WTC11 (cell line): ENCODE results near the gene PDE1C. TPM values are rescaled to one million over a fixed set of nuclear protein-coding genes. Genes with fewer than 3 reads are reported as not detected.

Source experiments
- ATAC-seq: fragments of 200-7000 bp; cut with Tn5 transposase; 2 replicates; pipeline ENCODE4 v1.10.0; 2021; ENCODE audit warnings: mild to moderate bottlenecking, moderate library complexity
- CTCF ChIA-PET: fragments of 300-600 bp; sonication (Branson Sonifier 250); formaldehyde crosslinking; loops from one replicate; lab custom pipeline; 2021; ENCODE audit warnings: antibody characterized with exemption; lab: Charles Lee
- POLR2A ChIA-PET: fragments of 350-600 bp; sonication (Branson Sonifier 250); formaldehyde crosslinking; loops from one replicate; lab custom pipeline; 2021; ENCODE audit warnings: antibody characterized with exemption; lab: Charles Lee
- DNase-seq: peaks from one replicate; pipeline ENCODE4 v3.0.0; 2021; ENCODE audit warnings: low spot score
- H3K27ac Mint-ChIP-seq: 2 replicates; pipeline ENCODE4 v1.8.0; 2021; ENCODE audit warnings: mixed read lengths
- H3K27me3 Mint-ChIP-seq: 2 replicates; pipeline ENCODE4 v1.8.0; 2021; ENCODE audit warnings: low read depth, mild to moderate bottlenecking, moderate library complexity, mixed read lengths
- H3K36me3 Mint-ChIP-seq: 2 replicates; pipeline ENCODE4 v1.8.0; 2021; ENCODE audit warnings: mixed read lengths
- H3K4me1 Mint-ChIP-seq: 2 replicates; pipeline ENCODE4 v1.8.0; 2022; ENCODE audit warnings: mixed read lengths
- H3K4me3 Mint-ChIP-seq: 2 replicates; pipeline ENCODE4 v1.8.0; 2021; ENCODE audit warnings: mild to moderate bottlenecking, moderate library complexity, mixed read lengths
- H3K9me3 Mint-ChIP-seq: 2 replicates; pipeline ENCODE4 v1.8.0; 2021; ENCODE audit warnings: mixed read lengths
- ATF1 ChIP-seq: sonication (generic); formaldehyde crosslinking; IDR thresholded peaks from 2 replicates; pipeline ENCODE4 v1.8.1; 2023; ENCODE audit warnings: mild to moderate bottlenecking, moderate library complexity, missing genetic modification reagents
- ATF2 ChIP-seq: sonication (generic); formaldehyde crosslinking; IDR thresholded peaks from 2 replicates; pipeline ENCODE4 v1.8.1; 2022; ENCODE audit warnings: low read depth, missing genetic modification reagents, borderline replicate concordance
- ATF3 ChIP-seq: sonication (generic); formaldehyde crosslinking; conservative IDR thresholded peaks from 2 replicates; pipeline ENCODE4 v1.8.1; 2022; ENCODE audit warnings: mild to moderate bottlenecking, missing genetic modification reagents
- CBFB ChIP-seq: sonication (generic); formaldehyde crosslinking; IDR thresholded peaks from 2 replicates; pipeline ENCODE4 v1.8.1; 2022; ENCODE audit warnings: mild to moderate bottlenecking, low read depth, missing genetic modification reagents
- FOXJ3 ChIP-seq: sonication (generic); formaldehyde crosslinking; IDR thresholded peaks from 2 replicates; pipeline ENCODE4 v1.9.0; 2021; ENCODE audit warnings: missing genetic modification reagents, mild to moderate bottlenecking, borderline replicate concordance
- GABPB1 ChIP-seq: sonication (generic); formaldehyde crosslinking; IDR thresholded peaks from 2 replicates; pipeline ENCODE4 v1.8.1; 2023; ENCODE audit warnings: mild to moderate bottlenecking, missing genetic modification reagents
- GRHL2 ChIP-seq: fragments of 250-450 bp; sonication (Bioruptor Pico); IDR thresholded peaks from 2 replicates; pipeline ENCODE4 v1.8.0; 2022; ENCODE audit warnings: mild to moderate bottlenecking, moderate library complexity; ENCODE audit not compliant: insufficient replicate concordance, severe bottlenecking
- JUN ChIP-seq: sonication (generic); formaldehyde crosslinking; IDR thresholded peaks from 2 replicates; pipeline ENCODE4 v1.8.0; 2023; ENCODE audit warnings: mild to moderate bottlenecking, missing genetic modification reagents
- MLX ChIP-seq: sonication (generic); formaldehyde crosslinking; IDR thresholded peaks from 2 replicates; pipeline ENCODE4 v1.8.1; 2023; ENCODE audit warnings: mild to moderate bottlenecking, missing genetic modification reagents, moderate library complexity
- MXD4 ChIP-seq: fragments of 250-450 bp; sonication (Bioruptor Pico); IDR thresholded peaks from 2 replicates; pipeline ENCODE4 v1.8.0; 2021; ENCODE audit warnings: mild to moderate bottlenecking, moderate library complexity, borderline replicate concordance
- NFYB ChIP-seq: sonication (generic); formaldehyde crosslinking; conservative IDR thresholded peaks from 2 replicates; pipeline ENCODE4 v1.8.0; 2022; ENCODE audit warnings: low read depth, missing genetic modification reagents
- RELA ChIP-seq: sonication (generic); formaldehyde crosslinking; IDR thresholded peaks from 2 replicates; pipeline ENCODE4 v1.8.1; 2022; ENCODE audit warnings: missing genetic modification reagents, mild to moderate bottlenecking, borderline replicate concordance
- SMAD4 ChIP-seq: sonication (generic); formaldehyde crosslinking; IDR thresholded peaks from 2 replicates; pipeline ENCODE4 v1.8.0; 2022; ENCODE audit warnings: mild to moderate bottlenecking, missing genetic modification reagents
- ZNF121 ChIP-seq: sonication (generic); formaldehyde crosslinking; IDR thresholded peaks from 2 replicates; pipeline ENCODE4 v1.8.0; 2023; ENCODE audit warnings: missing genetic modification reagents
- ZNF138 ChIP-seq: sonication (generic); formaldehyde crosslinking; conservative IDR thresholded peaks from 2 replicates; pipeline ENCODE4 v1.8.1; 2022; ENCODE audit warnings: mild to moderate bottlenecking, moderate library complexity, missing genetic modification reagents
- ZNF512 ChIP-seq: sonication (generic); formaldehyde crosslinking; IDR thresholded peaks from 2 replicates; pipeline ENCODE4 v1.8.1; 2022; ENCODE audit warnings: missing genetic modification reagents, borderline replicate concordance
- ZNF532 ChIP-seq: fragments of 250-450 bp; sonication (Bioruptor Pico); IDR thresholded peaks from 2 replicates; pipeline ENCODE4 v1.9.0; 2021; ENCODE audit warnings: mild to moderate bottlenecking, borderline replicate concordance
- total RNA-seq: library from RNA; stranded (reverse); gene quantifications from 3 replicates; pipeline ENCODE4 v1.2.3, GENCODE V29; 2021
- TF ChIP-seq, protein P1 (sequence below): sonication (generic); formaldehyde crosslinking; conservative IDR thresholded peaks from 2 replicates; pipeline ENCODE4 v1.8.1; 2023; ENCODE audit warnings: mild to moderate bottlenecking, low read depth, missing genetic modification reagents, moderate library complexity

PDE1C gene
- total RNA-seq, 1 experiment from 2014 or later = 0.55 TPM

- TF ChIP-seq ZNF532 (CRISPR knock-in tag) (no peak), ATF3 (CRISPR knock-in tag) (no peak), MLX (CRISPR knock-in tag) (no peak)
- TF ChIP-seq, protein P1, sequence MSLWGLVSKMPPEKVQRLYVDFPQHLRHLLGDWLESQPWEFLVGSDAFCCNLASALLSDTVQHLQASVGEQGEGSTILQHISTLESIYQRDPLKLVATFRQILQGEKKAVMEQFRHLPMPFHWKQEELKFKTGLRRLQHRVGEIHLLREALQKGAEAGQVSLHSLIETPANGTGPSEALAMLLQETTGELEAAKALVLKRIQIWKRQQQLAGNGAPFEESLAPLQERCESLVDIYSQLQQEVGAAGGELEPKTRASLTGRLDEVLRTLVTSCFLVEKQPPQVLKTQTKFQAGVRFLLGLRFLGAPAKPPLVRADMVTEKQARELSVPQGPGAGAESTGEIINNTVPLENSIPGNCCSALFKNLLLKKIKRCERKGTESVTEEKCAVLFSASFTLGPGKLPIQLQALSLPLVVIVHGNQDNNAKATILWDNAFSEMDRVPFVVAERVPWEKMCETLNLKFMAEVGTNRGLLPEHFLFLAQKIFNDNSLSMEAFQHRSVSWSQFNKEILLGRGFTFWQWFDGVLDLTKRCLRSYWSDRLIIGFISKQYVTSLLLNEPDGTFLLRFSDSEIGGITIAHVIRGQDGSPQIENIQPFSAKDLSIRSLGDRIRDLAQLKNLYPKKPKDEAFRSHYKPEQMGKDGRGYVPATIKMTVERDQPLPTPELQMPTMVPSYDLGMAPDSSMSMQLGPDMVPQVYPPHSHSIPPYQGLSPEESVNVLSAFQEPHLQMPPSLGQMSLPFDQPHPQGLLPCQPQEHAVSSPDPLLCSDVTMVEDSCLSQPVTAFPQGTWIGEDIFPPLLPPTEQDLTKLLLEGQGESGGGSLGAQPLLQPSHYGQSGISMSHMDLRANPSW (CRISPR knock-in tag) = no peak
Observed at GRCh38 chr7:31939076-31939475, 131.1 kb downstream of the PDE1C start (continued).

- DNase-seq (no peak), ATAC-seq (no peak)
- CTCF ChIA-PET = interaction anchor here (0.7 to 1.0 kb wide), 3 partner anchors 124 to 272 kb away, joined by 3 to 4 read pairs (median 3); no protein-coding TSS in a partner anchor
- Mint-ChIP-seq H3K9me3 (peaks cover 5% of the 10 kb centered on the region; the same call in 1 of the 2 replicates), H3K36me3 (no peaks in the 10 kb centered on the region), H3K27ac (no peak overlapping the region), H3K4me1 (peaks cover 30% of the 10 kb centered on the region), H3K4me3 (no peak overlapping the region), H3K27me3 (no peaks in the 10 kb centered on the region; the same call in 1 of the 2 replicates)
- POLR2A ChIA-PET = interaction anchor here (0.7 kb wide), 1 partner anchor 92 kb away, joined by 3 read pairs; no protein-coding TSS in a partner anchor
- TF ChIP-seq ZNF512 (CRISPR knock-in tag) = no peak
- no peak for TF ChIP-seq MXD4
- no peak for TF ChIP-seq SMAD4 (CRISPR knock-in tag)
- TF ChIP-seq GABPB1 = no peak
- TF ChIP-seq ATF1 = no peak
- TF ChIP-seq ZNF138 (CRISPR knock-in tag) = no peak
- TF ChIP-seq MLX (CRISPR knock-in tag) = no peak
- TF ChIP-seq ZNF121 (CRISPR knock-in tag) = no peak
- TF ChIP-seq FOXJ3 = no peak
- TF ChIP-seq GRHL2 (CRISPR knock-in tag) = no peak
- no peak for TF ChIP-seq RELA
- no peak for TF ChIP-seq ATF2
- TF ChIP-seq NFYB = no peak
- no peak for TF ChIP-seq JUN (CRISPR knock-in tag)
- no peak for TF ChIP-seq CBFB
Observed at GRCh38 chr7:31938650-31939049, 131.6 kb downstream of the PDE1C start.
